Esophagus muscularis mucosa (tissue), 4 donors: Measurements from ENCODE around the gene PCDH12.

Experiments used
- CTCF ChIP-seq, 3 experiments: fragments of 200-600 bp in 2 of 3; fragments of 450-650 bp in 1 of 3; sonication (generic) in 2 of 3; IDR thresholded peaks; one replicate each; pipeline ENCODE4 v1.5.1; 2017 to 2019; ENCODE audit warnings: antibody characterized with exemption in 3 of 3, mild to moderate bottlenecking in 2 of 3, moderate library complexity in 1 of 3
- EP300 ChIP-seq: sonication (generic); formaldehyde crosslinking; IDR thresholded peaks from one replicate; pipeline ENCODE4 v1.6.1; 2017; ENCODE audit warnings: antibody characterized with exemption
- POLR2A ChIP-seq: fragments of 450-650 bp; IDR thresholded peaks from one replicate; pipeline ENCODE4 v1.6.1; 2017; ENCODE audit warnings: antibody characterized with exemption, moderate library complexity, mild to moderate bottlenecking, low read depth

- no peak for TF ChIP-seq CTCF (IDR thresholded peaks at IDR 0.05)
- no peak for TF ChIP-seq POLR2A
- TF ChIP-seq EP300: no peak
These were observed at the start of gene PCDH12 for GRCh38 chr5:141958113-141958512.
